BE2C (cell line): Measurements from ENCODE around the gene HES2.

Experiments used
- DNase-seq: peaks from one replicate; pipeline ENCODE4 v3.0.0-alpha.2; 2020
- H3K27me3 ChIP-seq: fragments of 250-450 bp; sonication (Bioruptor Pico); 2 replicates; pipeline ENCODE4 v1.5.1; 2020; ENCODE audit warnings: mild to moderate bottlenecking
- H3K36me3 ChIP-seq: fragments of 250-450 bp; sonication (Bioruptor Pico); 2 replicates; pipeline ENCODE4 v1.5.1; 2020; ENCODE audit warnings: mild to moderate bottlenecking
- H3K4me1 ChIP-seq: fragments of 250-450 bp; sonication (Bioruptor Pico); 2 replicates; pipeline ENCODE4 v1.5.1; 2020
- H3K4me3 ChIP-seq: 2 replicates; pipeline ENCODE4 v1.5.1; 2011; ENCODE audit warnings: low read depth, low read length
- H3K9me3 ChIP-seq: fragments of 250-450 bp; sonication (Bioruptor Pico); 2 replicates; pipeline ENCODE4 v1.5.1; 2020
- TF ChIP-seq, protein P1 (sequence below): IDR thresholded peaks from 2 replicates; pipeline ENCODE4 v1.5.1; 2012; ENCODE audit warnings: mild to moderate bottlenecking, low read depth, low read length

The HES2 gene

DNA sequence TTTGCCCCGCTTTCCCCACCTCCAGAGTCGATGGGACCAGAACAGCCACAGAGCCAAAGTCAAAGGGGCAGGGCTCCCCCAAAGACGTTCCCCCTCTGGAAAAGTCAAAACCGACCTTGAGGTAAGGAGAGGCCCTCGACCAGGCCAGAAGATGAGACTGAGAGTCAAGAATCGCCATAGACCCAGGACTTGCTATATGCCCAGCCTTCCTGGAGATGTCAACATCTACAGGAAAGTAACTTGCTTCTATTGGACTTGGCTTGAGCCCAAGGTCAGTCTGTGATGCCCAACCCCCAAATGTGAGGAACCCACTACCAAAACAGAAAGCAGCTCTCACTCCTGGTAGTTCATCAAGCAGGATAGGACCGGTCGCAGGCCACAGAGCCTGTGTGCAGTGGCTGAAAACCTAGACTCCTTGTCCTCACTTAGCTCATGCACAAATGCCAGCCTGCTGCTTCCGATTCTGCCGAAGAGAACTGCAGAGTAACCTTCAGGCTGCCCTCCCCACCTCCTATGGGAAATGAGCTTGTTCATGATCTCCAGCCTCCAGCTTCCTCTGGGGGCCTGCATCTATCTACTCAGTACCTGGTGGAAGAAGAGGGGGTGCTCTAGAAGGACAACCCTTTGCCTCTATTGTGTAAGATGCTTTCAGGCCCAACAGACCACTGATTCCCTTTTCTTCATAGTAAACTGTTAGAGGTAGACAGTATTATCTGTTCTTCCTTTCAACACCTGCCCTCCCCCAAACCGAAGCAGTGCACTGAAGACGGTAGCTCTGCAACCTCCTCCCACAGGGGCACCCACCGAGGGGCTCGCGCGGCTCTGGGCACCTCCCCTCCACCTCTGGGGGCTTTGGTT is 27.5 kb downstream of the HES2 start:
- DNase-seq: no peak

GRCh38 chr1:6389971-6390370 is 29.7 kb downstream of the HES2 start:
- H3K4me3 ChIP-seq: no peak overlapping the region
- no peaks in the 10 kb centered on the region for H3K36me3 ChIP-seq
- no peak for DNase-seq
- H3K9me3 ChIP-seq: no peaks in the 10 kb centered on the region
- H3K27me3 ChIP-seq: no peaks in the 10 kb centered on the region
- H3K4me1 ChIP-seq: no peaks in the 10 kb centered on the region
- TF ChIP-seq, protein P1, sequence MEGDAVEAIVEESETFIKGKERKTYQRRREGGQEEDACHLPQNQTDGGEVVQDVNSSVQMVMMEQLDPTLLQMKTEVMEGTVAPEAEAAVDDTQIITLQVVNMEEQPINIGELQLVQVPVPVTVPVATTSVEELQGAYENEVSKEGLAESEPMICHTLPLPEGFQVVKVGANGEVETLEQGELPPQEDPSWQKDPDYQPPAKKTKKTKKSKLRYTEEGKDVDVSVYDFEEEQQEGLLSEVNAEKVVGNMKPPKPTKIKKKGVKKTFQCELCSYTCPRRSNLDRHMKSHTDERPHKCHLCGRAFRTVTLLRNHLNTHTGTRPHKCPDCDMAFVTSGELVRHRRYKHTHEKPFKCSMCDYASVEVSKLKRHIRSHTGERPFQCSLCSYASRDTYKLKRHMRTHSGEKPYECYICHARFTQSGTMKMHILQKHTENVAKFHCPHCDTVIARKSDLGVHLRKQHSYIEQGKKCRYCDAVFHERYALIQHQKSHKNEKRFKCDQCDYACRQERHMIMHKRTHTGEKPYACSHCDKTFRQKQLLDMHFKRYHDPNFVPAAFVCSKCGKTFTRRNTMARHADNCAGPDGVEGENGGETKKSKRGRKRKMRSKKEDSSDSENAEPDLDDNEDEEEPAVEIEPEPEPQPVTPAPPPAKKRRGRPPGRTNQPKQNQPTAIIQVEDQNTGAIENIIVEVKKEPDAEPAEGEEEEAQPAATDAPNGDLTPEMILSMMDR: no peak

More for the DNA sequence above, 27.5 kb downstream of the HES2 start:
- Histone ChIP-seq H3K27me3 (no peaks in the 10 kb centered on the region), H3K9me3 (no peaks in the 10 kb centered on the region), H3K4me3 (peak overlapping the region; percentile 66), H3K4me1 (no peaks in the 10 kb centered on the region), H3K36me3 (no peaks in the 10 kb centered on the region)
- TF ChIP-seq, protein P1: no peak

GRCh38 chr1:6386371-6386949 is 33.3 kb downstream of the HES2 start:
- no peaks in the 10 kb centered on the region for H3K36me3 ChIP-seq
- DNase-seq: no peak
- no peaks in the 10 kb centered on the region for H3K9me3 ChIP-seq

DNA sequence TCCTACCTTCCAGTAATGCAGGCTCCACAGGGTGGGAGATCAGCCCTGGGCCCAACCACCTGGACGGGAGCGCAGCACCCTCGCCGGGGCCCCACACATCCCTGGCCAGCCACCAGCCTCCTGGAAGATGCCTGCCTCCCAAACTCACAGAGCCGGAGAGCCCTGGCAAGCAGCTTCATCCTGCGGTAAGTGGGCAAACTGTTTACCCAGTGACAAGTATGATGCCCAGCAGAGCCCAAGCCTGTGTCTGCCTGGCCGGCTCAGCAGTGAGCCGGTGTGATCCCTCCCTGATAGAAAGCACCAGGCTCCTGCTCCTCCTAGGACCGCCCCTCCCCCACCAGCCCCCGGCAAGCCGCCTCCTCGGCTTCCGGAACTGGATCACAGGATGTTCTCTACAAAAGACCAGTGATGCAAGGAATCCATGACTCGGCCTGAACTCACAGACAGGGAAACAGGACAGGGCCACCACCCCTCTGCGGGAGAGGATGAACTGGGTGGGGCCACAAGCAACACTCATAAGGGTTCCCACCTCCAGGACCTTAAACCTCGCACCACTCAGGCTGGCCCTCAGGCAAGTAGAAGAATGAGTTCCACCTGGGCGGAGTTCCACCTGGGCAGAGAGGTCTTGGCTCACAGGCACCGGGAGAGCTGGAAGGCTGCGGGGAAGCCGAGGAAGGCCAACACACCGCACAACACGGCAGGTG is 34.1 kb downstream of the HES2 start:
- TF ChIP-seq, protein P1: no peak
- Histone ChIP-seq H3K9me3 (no peaks in the 10 kb centered on the region), H3K27me3 (no peaks in the 10 kb centered on the region), H3K4me3 (peak overlapping the region; percentile 42), H3K36me3 (no peaks in the 10 kb centered on the region), H3K4me1 (no peaks in the 10 kb centered on the region)
- DNase-seq: peak; percentile 80

More at GRCh38 chr1:6386371-6386949, 33.3 kb downstream of the HES2 start:
- Histone ChIP-seq H3K4me1 (no peaks in the 10 kb centered on the region), H3K27me3 (no peaks in the 10 kb centered on the region), H3K4me3 (no peak overlapping the region)
- TF ChIP-seq, protein P1: no peak

DNA sequence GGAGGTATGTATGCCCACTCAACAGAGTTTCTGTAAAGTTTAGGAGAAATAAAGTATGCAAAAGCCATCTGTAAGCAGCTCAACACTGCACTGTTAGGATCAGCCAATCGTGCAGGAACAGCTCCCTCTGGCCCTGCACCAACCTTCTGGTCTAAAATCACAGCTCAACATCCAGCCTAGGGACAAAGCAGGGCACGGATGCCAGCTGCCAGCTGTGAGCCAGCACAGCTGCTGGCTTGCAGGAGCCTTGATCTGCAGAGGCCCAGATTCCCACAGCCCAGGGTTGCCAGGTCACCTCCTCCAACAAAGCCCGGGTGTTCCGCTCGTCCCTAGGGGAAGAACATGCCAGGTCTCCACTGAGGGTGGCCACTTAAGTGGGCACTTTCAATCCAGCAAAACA is 34.8 kb downstream of the HES2 start:
- TF ChIP-seq, protein P1: no peak
- DNase-seq: peak; percentile 35

More for the DNA sequence above, 34.8 kb downstream of the HES2 start:
- no peaks in the 10 kb centered on the region for H3K9me3 ChIP-seq
- peak overlapping the region; percentile 42 for H3K4me3 ChIP-seq
- H3K4me1 ChIP-seq: no peaks in the 10 kb centered on the region
- no peaks in the 10 kb centered on the region for H3K36me3 ChIP-seq
- H3K27me3 ChIP-seq: no peaks in the 10 kb centered on the region
